ENCODE results near the gene WT1. TPM values are rescaled to one million over a fixed set of nuclear protein-coding genes. Genes with fewer than 3 reads are reported as not detected.
"Not testable (repeated sequence)": the region's sequence is repeated elsewhere in the genome, so short reads cannot be mapped to it uniquely, and the experiment has no call there.

WT1 gene
- not detected for total RNA-seq

GRCh38 chr11:32435511-32435941, at the start of gene WT1:
TSS of gene WT1 (minus strand) at chr11:32435539.
- Mint-ChIP-seq H3K4me3 (peak within 1 kb of the TSS; percentile 53), H3K27me3 (peaks cover 77% of the 10 kb centered on the region), H3K36me3 (no peaks in the 10 kb centered on the region), H3K27ac (no peak within 1 kb of the TSS), H3K4me1 (ENCODE audit: low read depth) (peaks cover 46% of the 10 kb centered on the region), H3K9me3 (no peaks in the 10 kb centered on the region)
- CTCF ChIA-PET, result no interaction called here
- no peak for DNase-seq
- intact Hi-C loops (cut with micrococcal nuclease), result loop anchor here (5.0 to 10.0 kb wide), 3 partner anchors 179 to 633 kb away; partner anchors contain the start of gene CCDC73
- POLR2A ChIA-PET, result no interaction called here

- no peaks in the 10 kb centered on the region for H3K4me1 Mint-ChIP-seq (ENCODE audit: low read depth)
- H3K9me3 Mint-ChIP-seq, result no peaks in the 10 kb centered on the region
- DNase-seq, result no peak
- no peak overlapping the region for H3K27ac Mint-ChIP-seq
- CTCF ChIA-PET, result no interaction called here
- no peaks in the 10 kb centered on the region for H3K36me3 Mint-ChIP-seq
- POLR2A ChIA-PET, result no interaction called here
- no peak overlapping the region for H3K4me3 Mint-ChIP-seq
- intact Hi-C loops (cut with micrococcal nuclease), result no loop called here
- H3K27me3 Mint-ChIP-seq, result no peaks in the 10 kb centered on the region
Observed at GRCh38 chr11:32479291-32479690, 44.0 kb upstream of the WT1 start.

- DNase-seq, result no peak
- Mint-ChIP-seq H3K9me3 (no peaks in the 10 kb centered on the region), H3K27me3 (peaks cover 2% of the 10 kb centered on the region), H3K36me3 (no peaks in the 10 kb centered on the region), H3K27ac (no peak overlapping the region), H3K4me1 (ENCODE audit: low read depth) (no peaks in the 10 kb centered on the region), H3K4me3 (no peak overlapping the region)
- CTCF ChIA-PET, result no interaction called here
- intact Hi-C loops (cut with micrococcal nuclease), result no loop called here
- POLR2A ChIA-PET, result no interaction called here
Observed at GRCh38 chr11:32478277-32478731, 43.0 kb upstream of the WT1 start.

- CTCF ChIA-PET, result no interaction called here
- intact Hi-C loops (cut with micrococcal nuclease), result no loop called here
Observed at GRCh38 chr11:32473282-32473909, 38.1 kb upstream of the WT1 start.

DNA sequence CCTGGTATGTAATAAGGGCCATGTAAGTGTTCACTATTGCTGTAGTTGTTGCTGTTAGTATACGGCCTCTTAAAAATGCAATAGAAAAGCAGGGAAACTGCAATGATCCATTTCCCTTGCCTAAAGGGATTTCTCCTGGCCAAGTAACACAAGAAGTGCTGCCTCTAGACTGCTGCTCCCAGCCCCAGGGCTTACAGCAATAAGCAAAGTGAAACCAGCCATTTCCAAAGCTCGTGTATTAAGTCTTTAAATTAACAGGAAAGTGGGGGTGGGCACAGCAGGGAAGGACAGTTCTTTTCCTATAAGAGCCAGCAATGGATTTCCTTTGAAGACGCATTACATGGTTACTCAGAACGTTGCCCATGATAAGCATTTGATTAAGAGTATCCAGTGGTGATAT, 36.9 kb upstream of the WT1 start:
- ChIA-PET POLR2A (no interaction called here), CTCF (no interaction called here)
- H3K27ac Mint-ChIP-seq, result no peak overlapping the region
- DNase-seq, result no peak
- H3K4me3 Mint-ChIP-seq, result no peak overlapping the region
- no peaks in the 10 kb centered on the region for H3K36me3 Mint-ChIP-seq
- H3K4me1 Mint-ChIP-seq (ENCODE audit: low read depth), result no peaks in the 10 kb centered on the region
- peaks cover 5% of the 10 kb centered on the region for H3K27me3 Mint-ChIP-seq
- no peaks in the 10 kb centered on the region for H3K9me3 Mint-ChIP-seq
- intact Hi-C loops (cut with micrococcal nuclease), result no loop called here

More at GRCh38 chr11:32473282-32473909, 38.1 kb upstream of the WT1 start:
- H3K9me3 Mint-ChIP-seq, result no peaks in the 10 kb centered on the region
- H3K36me3 Mint-ChIP-seq, result no peaks in the 10 kb centered on the region
- DNase-seq, result no peak
- no peak overlapping the region for H3K4me3 Mint-ChIP-seq
- POLR2A ChIA-PET, result no interaction called here
- H3K27ac Mint-ChIP-seq, result no peak overlapping the region
- no peaks in the 10 kb centered on the region for H3K4me1 Mint-ChIP-seq (ENCODE audit: low read depth)
- peaks cover 5% of the 10 kb centered on the region for H3K27me3 Mint-ChIP-seq

GRCh38 chr11:32471544-32471943, 36.2 kb upstream of the WT1 start:
- H3K9me3 Mint-ChIP-seq; H3K27ac Mint-ChIP-seq; H3K27me3 Mint-ChIP-seq; intact Hi-C loops (cut with micrococcal nuclease); DNase-seq; H3K36me3 Mint-ChIP-seq; CTCF ChIA-PET; H3K4me3 Mint-ChIP-seq; H3K4me1 Mint-ChIP-seq (ENCODE audit: low read depth); POLR2A ChIA-PET: not testable (repeated sequence)

DNA sequence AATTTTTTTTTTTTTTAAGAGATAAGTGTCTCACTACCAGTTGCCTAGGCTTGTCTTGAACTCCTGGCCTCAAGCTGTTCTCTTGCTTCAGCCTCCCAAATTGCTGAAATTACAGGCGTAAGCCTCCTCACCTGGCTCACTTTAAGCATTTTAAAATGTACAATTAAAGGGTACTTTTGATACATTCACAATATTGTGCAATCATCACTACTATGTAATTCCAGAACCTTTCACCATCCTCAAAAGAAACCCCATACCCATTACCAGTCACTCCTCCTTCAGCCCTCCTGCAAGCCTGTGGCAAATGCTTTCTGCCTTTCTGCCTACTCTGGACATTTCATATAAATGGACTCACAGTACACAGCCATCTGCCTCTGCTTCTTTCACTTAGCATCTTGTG, 34.5 kb upstream of the WT1 start:
- no peaks in the 10 kb centered on the region for H3K36me3 Mint-ChIP-seq
- CTCF ChIA-PET, result no interaction called here
- H3K27me3 Mint-ChIP-seq, result peaks cover 5% of the 10 kb centered on the region
- H3K4me3 Mint-ChIP-seq, result no peak overlapping the region
- intact Hi-C loops (cut with micrococcal nuclease), result no loop called here
- no peak for DNase-seq
- H3K4me1 Mint-ChIP-seq (ENCODE audit: low read depth), result no peaks in the 10 kb centered on the region
- no peak overlapping the region for H3K27ac Mint-ChIP-seq
- H3K9me3 Mint-ChIP-seq, result no peaks in the 10 kb centered on the region
- POLR2A ChIA-PET, result no interaction called here

DNA sequence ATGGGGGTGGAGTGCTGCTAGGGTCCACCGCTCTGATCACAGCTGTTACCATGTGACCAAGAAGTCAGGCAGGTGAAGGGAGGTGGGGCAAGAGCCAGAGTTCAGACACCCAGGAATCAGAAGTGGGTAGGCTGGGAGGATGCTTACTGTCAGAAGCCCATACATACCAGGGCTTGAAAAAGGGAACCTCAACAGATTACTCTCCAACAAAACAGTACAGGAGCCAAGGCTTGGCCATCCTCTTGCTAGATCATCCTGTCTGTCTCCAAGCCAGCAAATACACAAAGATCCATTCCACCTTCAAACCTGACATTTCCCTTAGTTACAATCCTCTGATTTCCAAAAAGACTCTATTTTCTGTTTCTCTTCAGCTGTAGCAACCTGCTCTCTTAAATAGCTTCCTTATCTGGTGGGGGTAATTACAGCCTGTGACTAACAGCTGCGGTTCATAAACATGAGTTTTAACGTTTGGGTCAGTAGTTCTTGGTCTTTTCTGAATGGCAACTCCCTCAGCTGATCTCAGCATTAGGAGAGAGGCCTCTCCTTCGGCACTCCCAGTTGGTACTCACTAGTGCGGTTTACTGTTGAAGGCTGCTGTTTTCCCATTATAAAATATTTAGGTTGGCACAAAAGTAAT, 31.1 kb upstream of the WT1 start:
- Mint-ChIP-seq H3K36me3 (no peaks in the 10 kb centered on the region), H3K4me1 (ENCODE audit: low read depth) (no peaks in the 10 kb centered on the region), H3K27ac (no peak overlapping the region), H3K27me3 (peaks cover 2% of the 10 kb centered on the region), H3K4me3 (no peak overlapping the region), H3K9me3 (no peaks in the 10 kb centered on the region)
- ChIA-PET POLR2A (no interaction called here), CTCF (interaction anchor here (0.5 to 1.1 kb wide), 2 partner anchors 91 to 326 kb away, joined by 3 to 5 read pairs; no protein-coding TSS in a partner anchor)
- DNase-seq, result no peak
- intact Hi-C loops (cut with micrococcal nuclease), result no loop called here

DNA sequence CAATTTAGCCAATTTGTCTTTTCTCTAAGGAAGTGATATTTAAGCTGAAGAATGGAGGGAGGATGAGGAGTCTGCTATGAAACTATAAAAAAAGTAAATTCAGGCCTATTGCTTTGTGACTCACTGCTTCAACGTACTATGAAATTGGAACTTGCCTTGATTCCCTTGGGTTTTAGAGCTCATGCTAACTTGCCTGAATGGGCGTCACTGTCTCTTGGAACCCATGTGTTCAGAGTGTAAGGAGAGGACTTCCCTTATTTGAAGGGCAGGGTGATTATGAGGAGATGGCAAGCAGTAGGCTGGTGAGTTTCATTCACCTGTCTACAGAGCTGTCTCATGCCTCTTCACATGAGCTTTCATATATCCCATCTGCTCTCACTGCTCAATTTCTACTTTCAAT, 28.7 kb upstream of the WT1 start:
- ChIA-PET POLR2A (no interaction called here), CTCF (no interaction called here)
- no peak for DNase-seq
- Mint-ChIP-seq H3K36me3 (no peaks in the 10 kb centered on the region), H3K4me3 (no peak overlapping the region), H3K27me3 (no peaks in the 10 kb centered on the region), H3K9me3 (no peaks in the 10 kb centered on the region), H3K27ac (no peak overlapping the region), H3K4me1 (ENCODE audit: low read depth) (no peaks in the 10 kb centered on the region)
- intact Hi-C loops (cut with micrococcal nuclease), result no loop called here

DNA sequence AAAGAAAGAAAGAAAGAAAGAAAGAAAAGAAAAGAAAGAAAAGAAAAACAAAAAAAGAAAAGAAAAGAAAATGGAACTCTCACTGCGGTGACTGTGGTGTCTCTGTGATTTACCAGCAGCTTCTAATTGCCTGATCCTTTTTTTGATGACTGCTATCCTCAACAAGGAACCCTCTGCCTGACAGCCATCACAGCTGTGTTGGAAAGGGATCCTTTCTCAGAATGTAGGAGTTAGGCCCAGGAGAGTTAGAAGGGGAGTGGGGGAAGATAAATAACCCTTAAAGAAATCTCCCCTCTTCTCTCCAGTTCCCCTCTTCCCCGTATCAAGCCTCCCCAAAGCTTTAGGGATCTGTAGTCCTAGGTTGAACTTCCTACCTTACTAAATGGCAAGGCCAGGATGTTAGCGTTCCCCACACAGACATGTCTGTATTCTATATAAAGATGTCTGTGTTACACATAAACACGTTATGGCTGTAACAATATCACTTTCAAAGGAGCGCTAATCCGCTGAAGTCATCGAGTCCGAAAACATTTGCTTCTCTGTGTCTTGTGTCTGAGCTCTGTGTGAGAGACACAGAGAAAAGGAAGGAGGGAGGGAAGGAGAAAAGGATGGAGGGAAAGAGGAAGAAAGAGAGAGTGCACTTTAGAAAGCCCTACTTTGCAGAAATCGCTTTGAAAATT, 26.8 kb upstream of the WT1 start:
- POLR2A ChIA-PET, result no interaction called here
- CTCF ChIA-PET, result no interaction called here
- intact Hi-C loops (cut with micrococcal nuclease), result no loop called here
- H3K27ac Mint-ChIP-seq, result no peak overlapping the region
- DNase-seq, result no peak
- no peaks in the 10 kb centered on the region for H3K36me3 Mint-ChIP-seq
- H3K9me3 Mint-ChIP-seq, result no peaks in the 10 kb centered on the region
- H3K27me3 Mint-ChIP-seq, result no peaks in the 10 kb centered on the region
- H3K4me1 Mint-ChIP-seq (ENCODE audit: low read depth), result no peaks in the 10 kb centered on the region
- no peak overlapping the region for H3K4me3 Mint-ChIP-seq

DNA sequence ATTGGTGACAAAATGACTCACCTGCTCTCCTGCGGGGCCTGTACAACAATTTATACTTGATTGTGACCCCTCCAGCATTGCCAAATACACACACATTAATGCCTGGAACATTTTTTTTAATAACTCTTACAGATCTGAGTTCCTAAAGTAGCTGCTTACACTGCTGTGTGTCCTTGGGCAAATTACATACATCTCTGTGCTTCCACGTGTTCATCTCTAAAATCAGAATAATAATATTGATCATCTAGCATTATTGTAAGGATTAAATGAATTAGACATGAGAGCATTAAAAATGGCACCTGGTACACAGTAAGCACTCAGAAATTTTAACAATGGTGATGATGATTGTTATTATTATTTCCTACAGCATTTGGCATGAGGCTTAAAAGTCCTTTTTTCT, 21.5 kb upstream of the WT1 start:
- H3K4me1 Mint-ChIP-seq (ENCODE audit: low read depth), result no peaks in the 10 kb centered on the region
- H3K27me3 Mint-ChIP-seq, result no peaks in the 10 kb centered on the region
- intact Hi-C loops (cut with micrococcal nuclease), result no loop called here
- CTCF ChIA-PET, result no interaction called here
- no peak overlapping the region for H3K4me3 Mint-ChIP-seq
- H3K9me3 Mint-ChIP-seq, result no peaks in the 10 kb centered on the region
- H3K36me3 Mint-ChIP-seq, result no peaks in the 10 kb centered on the region
- no peak overlapping the region for H3K27ac Mint-ChIP-seq
- POLR2A ChIA-PET, result no interaction called here
- DNase-seq, result no peak

DNA sequence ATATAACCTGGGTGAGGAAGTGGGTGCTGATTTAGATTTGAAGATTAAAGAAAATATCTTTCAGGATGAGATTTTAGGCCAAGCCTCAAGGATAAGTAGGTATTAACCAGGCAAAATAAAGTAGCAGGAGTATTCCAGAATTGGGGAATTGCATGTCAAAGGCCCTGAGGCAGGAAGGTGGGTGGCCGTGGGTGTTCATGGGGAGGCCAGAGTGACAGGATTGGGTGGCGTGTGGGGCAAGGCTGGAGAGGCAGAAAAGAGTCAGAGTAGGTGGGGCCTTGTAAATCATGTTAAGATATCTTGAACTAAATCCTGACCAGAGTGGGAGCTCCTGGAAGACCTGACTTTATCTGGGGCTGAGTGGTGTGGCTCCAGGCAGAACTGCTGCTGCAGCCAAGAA, 19.7 kb upstream of the WT1 start:
- DNase-seq, result no peak
- ChIA-PET POLR2A (no interaction called here), CTCF (no interaction called here)
- Mint-ChIP-seq H3K27ac (no peak overlapping the region), H3K4me3 (no peak overlapping the region), H3K27me3 (peaks cover 6% of the 10 kb centered on the region), H3K9me3 (no peaks in the 10 kb centered on the region), H3K4me1 (ENCODE audit: low read depth) (no peaks in the 10 kb centered on the region), H3K36me3 (no peaks in the 10 kb centered on the region)
- intact Hi-C loops (cut with micrococcal nuclease), result no loop called here

GRCh38 chr11:32451808-32452207, 16.5 kb upstream of the WT1 start:
- Mint-ChIP-seq H3K4me3 (no peak overlapping the region), H3K27me3 (peaks cover 9% of the 10 kb centered on the region), H3K4me1 (ENCODE audit: low read depth) (no peaks in the 10 kb centered on the region), H3K27ac (no peak overlapping the region), H3K36me3 (no peaks in the 10 kb centered on the region), H3K9me3 (no peaks in the 10 kb centered on the region)
- intact Hi-C loops (cut with micrococcal nuclease), result no loop called here
- DNase-seq, result no peak
- ChIA-PET CTCF (no interaction called here), POLR2A (no interaction called here)

Measured in activated CD4-positive, alpha-beta memory T cell treated with anti-CD3 and anti-CD28 coated beads for 36 hours (primary cell).